BLaER1 (cell line): ENCODE measurements around the gene PMVK.
A peak's percentile ranks its signal among the peaks of the same experiment; 100 is the strongest.
"Not testable (repeated sequence)": the region's sequence is repeated elsewhere in the genome, so short reads cannot be mapped to it uniquely, and the experiment has no call there.

Experiments
- H3K27ac ChIP-seq: shearing (Covaris generic); formaldehyde crosslinking; 2 replicates; pipeline ENCODE4 v1.8.1; 2022
- H3K27me3 ChIP-seq: shearing (Covaris generic); formaldehyde crosslinking; 2 replicates; pipeline ENCODE4 v1.8.1; 2022
- H3K36me3 ChIP-seq: shearing (Covaris generic); formaldehyde crosslinking; 2 replicates; pipeline ENCODE4 v1.8.1; 2022
- H3K4me1 ChIP-seq: shearing (Covaris generic); formaldehyde crosslinking; 2 replicates; pipeline ENCODE4 v1.8.1; 2022
- H3K4me2 ChIP-seq: shearing (Covaris generic); formaldehyde crosslinking; 2 replicates; pipeline ENCODE4 v1.8.1; 2022
- H3K4me3 ChIP-seq: shearing (Covaris generic); formaldehyde crosslinking; 2 replicates; pipeline ENCODE4 v1.8.1; 2022
- H3K9ac ChIP-seq: shearing (Covaris generic); formaldehyde crosslinking; 2 replicates; pipeline ENCODE4 v1.8.1; 2022
- H3K9me3 ChIP-seq: shearing (Covaris generic); formaldehyde crosslinking; 2 replicates; pipeline ENCODE4 v1.8.1; 2022
- H4K20me1 ChIP-seq: shearing (Covaris generic); formaldehyde crosslinking; 2 replicates; pipeline ENCODE4 v1.8.1; 2022
- Cebpa-rat ChIP-seq: shearing (Covaris generic); IDR thresholded peaks from 2 replicates; pipeline ENCODE4 v1.8.1; 2022

The PMVK gene

GRCh38 chr1:154908937-154909336 is 27.6 kb downstream of the PMVK start:
- no peak overlapping the region for H3K27ac ChIP-seq
- no peaks in the 10 kb centered on the region for H3K27me3 ChIP-seq
- no peak overlapping the region for H3K4me3 ChIP-seq
- H3K9me3 ChIP-seq = peaks cover 28% of the 10 kb centered on the region
- TF ChIP-seq Cebpa-rat = no peak
- no peaks in the 10 kb centered on the region for H4K20me1 ChIP-seq
- H3K4me2 ChIP-seq = no peak overlapping the region
- 0 out of 2 replicates have a peak, but pooled peaks cover 6% of the 10 kb centered on the region for H3K36me3 ChIP-seq
- no peak overlapping the region for H3K9ac ChIP-seq
- H3K4me1 ChIP-seq = no peaks in the 10 kb centered on the region

GRCh38 chr1:154908129-154908528 is 28.4 kb downstream of the PMVK start:
- not testable (repeated sequence) for H3K27me3 ChIP-seq, H3K36me3 ChIP-seq, H3K27ac ChIP-seq, H3K4me3 ChIP-seq, H3K4me2 ChIP-seq, H3K4me1 ChIP-seq, H4K20me1 ChIP-seq, H3K9ac ChIP-seq
- peaks cover 28% of the 10 kb centered on the region for H3K9me3 ChIP-seq

DNA sequence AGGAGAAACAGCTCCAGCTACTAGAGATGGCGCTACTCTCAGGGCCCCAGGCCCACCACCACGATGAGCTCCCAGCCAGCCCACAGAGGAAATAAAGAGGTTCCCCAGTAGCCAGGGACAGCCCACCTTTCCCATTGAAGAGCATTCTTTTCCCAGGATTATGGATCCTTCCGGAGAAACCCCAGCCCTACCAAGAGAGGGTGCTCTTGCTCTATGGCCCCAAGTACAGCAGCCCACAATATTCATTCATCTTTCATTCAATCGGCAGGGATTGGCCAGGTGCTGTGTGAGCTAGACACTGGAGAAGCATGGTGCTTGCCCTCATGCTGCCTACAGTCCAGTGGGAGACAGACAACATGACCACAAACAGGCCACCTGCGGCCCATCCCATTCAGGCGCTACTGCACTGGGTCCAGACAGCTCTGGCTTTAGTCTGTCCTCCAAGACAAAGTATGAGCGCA is 29.9 kb downstream of the PMVK start:
- Histone ChIP-seq H3K9ac (no peak overlapping the region), H3K4me2 (no peak overlapping the region), H3K4me1 (no peaks in the 10 kb centered on the region), H3K27me3 (no peaks in the 10 kb centered on the region), H3K27ac (no peak overlapping the region), H4K20me1 (no peaks in the 10 kb centered on the region), H3K4me3 (no peak overlapping the region), H3K9me3 (peaks cover 28% of the 10 kb centered on the region), H3K36me3 (0 out of 2 replicates have a peak, but pooled peaks cover 6% of the 10 kb centered on the region)
- TF ChIP-seq Cebpa-rat = no peak

DNA sequence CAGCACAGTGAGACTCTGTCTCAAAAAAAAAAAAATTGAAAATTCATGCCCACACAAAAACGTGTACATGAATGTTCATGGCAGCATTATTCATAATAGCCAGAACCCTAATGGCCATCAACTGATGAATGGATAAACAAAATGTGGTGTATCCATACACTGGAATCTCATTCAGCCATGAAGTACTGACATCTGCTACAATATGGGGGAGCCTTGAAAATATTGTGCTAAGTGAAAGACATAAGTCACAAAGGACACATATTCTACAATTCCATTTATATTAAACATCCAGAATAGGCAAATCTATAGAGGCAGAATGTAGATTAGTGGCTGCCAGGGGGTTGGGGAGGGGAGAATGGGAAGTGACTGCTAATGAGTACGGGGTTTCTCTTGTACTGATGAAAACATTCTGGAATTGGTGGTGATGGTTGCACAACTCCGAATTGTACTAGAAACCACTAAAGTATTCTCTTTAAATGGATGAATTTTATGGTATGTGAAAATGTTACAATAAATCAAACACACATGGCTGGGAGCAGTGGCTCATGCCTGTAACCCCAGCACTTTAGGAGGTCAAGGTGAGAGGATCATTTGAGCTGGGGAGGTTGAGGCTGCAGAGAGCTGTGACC is 33.5 kb downstream of the PMVK start:
- Histone ChIP-seq H3K36me3 (no peaks in the 10 kb centered on the region), H3K4me2 (no peak overlapping the region), H3K9ac (no peak overlapping the region), H3K4me1 (no peaks in the 10 kb centered on the region), H3K9me3 (peaks cover 14% of the 10 kb centered on the region), H3K27ac (no peak overlapping the region), H3K4me3 (no peak overlapping the region), H3K27me3 (no peaks in the 10 kb centered on the region), H4K20me1 (no peaks in the 10 kb centered on the region)
- TF ChIP-seq Cebpa-rat = no peak

DNA sequence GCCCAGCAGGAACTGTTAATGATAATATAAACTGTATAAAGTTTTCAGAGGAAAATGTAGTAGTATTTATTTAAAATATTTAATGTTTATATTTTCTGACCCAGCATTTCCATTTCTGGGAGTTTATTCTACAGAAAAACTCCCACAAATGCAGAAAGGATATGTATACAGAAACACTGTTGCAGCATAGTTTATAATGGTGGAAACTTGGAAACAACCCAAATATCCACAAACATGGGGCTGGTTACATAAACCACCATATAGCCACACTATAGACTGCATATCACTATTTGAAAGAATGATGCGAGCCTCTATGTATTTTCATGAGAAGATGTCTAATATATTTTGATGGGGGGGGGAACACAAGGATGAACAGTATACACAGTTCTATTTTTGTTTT is 34.9 kb downstream of the PMVK start:
- Histone ChIP-seq H3K9ac (no peak overlapping the region), H3K9me3 (0 out of 2 replicates have a peak, but pooled peaks cover under 1% of the 10 kb centered on the region), H3K27ac (no peak overlapping the region), H3K36me3 (no peaks in the 10 kb centered on the region), H3K27me3 (no peaks in the 10 kb centered on the region), H4K20me1 (no peaks in the 10 kb centered on the region), H3K4me1 (peaks cover 10% of the 10 kb centered on the region), H3K4me3 (no peak overlapping the region), H3K4me2 (no peak overlapping the region)
- TF ChIP-seq Cebpa-rat = no peak

DNA sequence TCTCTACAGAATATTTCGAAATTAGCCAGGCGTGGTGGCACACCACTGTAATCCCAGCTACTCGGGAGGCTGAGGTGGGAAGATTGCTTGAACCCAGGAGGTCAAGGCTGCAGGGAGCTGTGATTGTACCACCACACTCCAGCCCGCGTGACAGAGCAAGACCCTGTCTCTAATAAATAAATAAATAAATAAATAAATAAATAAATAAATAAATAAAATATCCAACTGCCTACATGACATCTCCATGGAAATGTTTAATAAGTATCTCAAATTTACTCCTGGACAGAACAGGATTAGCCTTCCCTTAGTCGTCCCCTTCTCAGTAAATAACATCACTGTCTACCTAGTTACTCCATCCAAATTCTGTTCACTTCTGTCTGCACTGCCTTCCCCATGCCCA is 37.5 kb downstream of the PMVK start:
- Histone ChIP-seq H3K27ac (no peak overlapping the region), H3K4me3 (no peak overlapping the region), H3K36me3 (no peaks in the 10 kb centered on the region), H3K9ac (no peak overlapping the region), H3K9me3 (no peaks in the 10 kb centered on the region), H3K4me2 (no peak overlapping the region), H3K4me1 (peaks cover 20% of the 10 kb centered on the region), H4K20me1 (no peaks in the 10 kb centered on the region), H3K27me3 (no peaks in the 10 kb centered on the region)
- TF ChIP-seq Cebpa-rat = no peak

DNA sequence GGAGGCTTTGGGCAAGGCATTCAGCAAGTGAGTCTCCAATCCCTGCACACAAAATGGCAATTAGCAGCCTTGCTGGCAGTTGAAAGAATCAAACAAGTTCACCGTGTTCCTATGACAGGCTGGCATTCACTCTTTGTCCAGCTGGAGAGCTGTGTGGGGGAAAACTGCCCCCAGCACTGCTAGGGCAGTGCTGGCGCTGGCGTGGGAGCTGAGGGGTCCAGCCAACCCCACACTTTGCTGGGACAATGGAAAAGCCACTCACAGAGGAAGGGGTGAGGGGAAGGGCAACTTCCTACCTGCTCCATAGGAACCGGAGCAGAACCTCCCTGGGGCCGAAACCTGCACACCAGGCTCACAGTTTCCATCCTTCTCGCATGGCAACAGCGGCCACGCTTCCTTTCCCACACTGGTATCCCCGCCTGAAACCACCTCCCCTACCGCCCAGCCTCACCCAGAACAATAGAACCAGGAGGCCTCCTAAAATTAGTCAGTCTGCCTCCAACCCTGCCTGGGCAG is 39.7 kb downstream of the PMVK start:
- Histone ChIP-seq H3K27me3 (no peaks in the 10 kb centered on the region), H3K36me3 (no peaks in the 10 kb centered on the region), H4K20me1 (no peaks in the 10 kb centered on the region), H3K4me3 (no peak overlapping the region), H3K4me2 (peak overlapping the region; percentile 46), H3K4me1 (peaks cover 20% of the 10 kb centered on the region), H3K27ac (no peak overlapping the region), H3K9ac (no peak overlapping the region), H3K9me3 (no peaks in the 10 kb centered on the region)
- TF ChIP-seq Cebpa-rat = no peak

- no peak for TF ChIP-seq Cebpa-rat
- no peaks in the 10 kb centered on the region for H3K36me3 ChIP-seq
- H3K9me3 ChIP-seq = no peaks in the 10 kb centered on the region
- no peak overlapping the region for H3K9ac ChIP-seq
- H3K27ac ChIP-seq = no peak overlapping the region
- H3K27me3 ChIP-seq = no peaks in the 10 kb centered on the region
- H3K4me3 ChIP-seq = no peak overlapping the region
- peaks cover 20% of the 10 kb centered on the region for H3K4me1 ChIP-seq
- no peak overlapping the region; the same call in 1 of the 2 replicates for H3K4me2 ChIP-seq
- no peaks in the 10 kb centered on the region for H4K20me1 ChIP-seq
Observed at GRCh38 chr1:154895798-154896197, 40.7 kb downstream of the PMVK start.

DNA sequence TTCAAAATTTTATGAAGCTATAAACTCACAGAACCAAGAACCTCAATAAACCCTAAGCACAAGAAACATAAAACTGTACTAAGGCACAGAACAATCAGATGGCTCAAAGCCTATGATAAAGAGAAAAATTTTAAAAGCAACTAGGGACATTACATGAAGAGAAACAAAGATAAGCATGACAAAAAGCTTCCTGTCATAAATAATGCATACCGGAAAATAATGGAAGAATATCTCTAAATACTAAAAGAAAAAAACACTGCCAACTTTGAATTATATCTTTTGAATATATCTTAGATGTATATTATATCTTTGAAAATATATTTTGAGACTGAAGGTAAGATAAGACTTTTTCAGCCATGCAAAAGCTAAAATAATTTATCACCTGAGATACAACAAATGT is 45.1 kb downstream of the PMVK start:
- no peak overlapping the region for H3K27ac ChIP-seq
- H3K9me3 ChIP-seq = no peaks in the 10 kb centered on the region
- H3K4me1 ChIP-seq = peaks cover 15% of the 10 kb centered on the region
- TF ChIP-seq Cebpa-rat = no peak
- H4K20me1 ChIP-seq = no peaks in the 10 kb centered on the region
- no peak overlapping the region for H3K9ac ChIP-seq
- no peak overlapping the region for H3K4me3 ChIP-seq
- H3K27me3 ChIP-seq = no peaks in the 10 kb centered on the region
- no peaks in the 10 kb centered on the region for H3K36me3 ChIP-seq
- no peak overlapping the region for H3K4me2 ChIP-seq

GRCh38 chr1:154888757-154889156 is 47.8 kb downstream of the PMVK start:
- H4K20me1 ChIP-seq = no peaks in the 10 kb centered on the region
- peaks cover 10% of the 10 kb centered on the region for H3K4me1 ChIP-seq
- no peak for TF ChIP-seq Cebpa-rat
- no peaks in the 10 kb centered on the region for H3K36me3 ChIP-seq
- H3K4me3 ChIP-seq = no peak overlapping the region
- H3K4me2 ChIP-seq = no peak overlapping the region
- no peaks in the 10 kb centered on the region for H3K27me3 ChIP-seq
- H3K27ac ChIP-seq = no peak overlapping the region
- no peaks in the 10 kb centered on the region for H3K9me3 ChIP-seq
- H3K9ac ChIP-seq = no peak overlapping the region
